Measurements from ENCODE around the gene LRRN3.
A peak's percentile ranks its signal among the peaks of the same experiment; 100 is the strongest.

Gene LRRN3

DNA sequence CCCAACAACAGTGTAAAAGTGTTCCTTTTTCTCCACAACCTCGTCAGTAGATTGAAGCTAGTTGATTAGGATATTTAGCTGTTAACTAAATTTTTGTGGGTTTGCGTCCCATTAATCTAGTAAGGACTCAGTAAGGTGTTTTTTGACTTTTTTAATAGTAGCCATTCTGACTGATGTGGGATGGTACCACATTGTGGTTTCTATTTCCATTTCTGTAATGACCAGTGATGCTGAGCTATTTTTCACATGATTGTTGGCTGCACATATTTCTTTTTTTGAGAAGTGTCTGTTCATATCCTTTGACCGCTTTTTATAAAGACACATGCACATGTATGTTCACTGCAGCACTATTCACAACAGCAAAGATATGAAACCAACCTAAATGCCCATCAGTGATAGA lies 5.6 kb upstream of the LRRN3 start:
- Histone ChIP-seq H3K27ac (ENCODE audit: low read length) (no peak overlapping the region), H3K36me3 (replicated peaks; ENCODE audit: low read depth, low read length) (no peaks in the 10 kb centered on the region), H4K20me1 (ENCODE audit: insufficient read depth, low read length) (peaks cover 12% of the 10 kb centered on the region; the same call in 1 of the 2 replicates), H3K4me3 (ENCODE audit: low read length) (no peak overlapping the region), H3K4me1 (ENCODE audit: low read length) (peaks cover 34% of the 10 kb centered on the region), H2AFZ (ENCODE audit: low read depth, low read length) (no peak overlapping the region), H3K27me3 (ENCODE audit: low read depth, low read length) (peaks cover 27% of the 10 kb centered on the region), H3K9ac (ENCODE audit: low read length) (no peak overlapping the region), H3K79me2 (ENCODE audit: low read length) (no peaks in the 10 kb centered on the region), H3K9me3 (ENCODE audit: insufficient read depth, low read length) (no peaks in the 10 kb centered on the region), H3K4me2 (ENCODE audit: low read length) (no peak overlapping the region)
- TF ChIP-seq, protein P1, sequence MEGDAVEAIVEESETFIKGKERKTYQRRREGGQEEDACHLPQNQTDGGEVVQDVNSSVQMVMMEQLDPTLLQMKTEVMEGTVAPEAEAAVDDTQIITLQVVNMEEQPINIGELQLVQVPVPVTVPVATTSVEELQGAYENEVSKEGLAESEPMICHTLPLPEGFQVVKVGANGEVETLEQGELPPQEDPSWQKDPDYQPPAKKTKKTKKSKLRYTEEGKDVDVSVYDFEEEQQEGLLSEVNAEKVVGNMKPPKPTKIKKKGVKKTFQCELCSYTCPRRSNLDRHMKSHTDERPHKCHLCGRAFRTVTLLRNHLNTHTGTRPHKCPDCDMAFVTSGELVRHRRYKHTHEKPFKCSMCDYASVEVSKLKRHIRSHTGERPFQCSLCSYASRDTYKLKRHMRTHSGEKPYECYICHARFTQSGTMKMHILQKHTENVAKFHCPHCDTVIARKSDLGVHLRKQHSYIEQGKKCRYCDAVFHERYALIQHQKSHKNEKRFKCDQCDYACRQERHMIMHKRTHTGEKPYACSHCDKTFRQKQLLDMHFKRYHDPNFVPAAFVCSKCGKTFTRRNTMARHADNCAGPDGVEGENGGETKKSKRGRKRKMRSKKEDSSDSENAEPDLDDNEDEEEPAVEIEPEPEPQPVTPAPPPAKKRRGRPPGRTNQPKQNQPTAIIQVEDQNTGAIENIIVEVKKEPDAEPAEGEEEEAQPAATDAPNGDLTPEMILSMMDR (IDR thresholded peaks at IDR 0.05; ENCODE audit: low read depth, low read length) = no peak
- no peak for TF ChIP-seq EZH2phosphoT487 (IDR thresholded peaks at IDR 0.05; ENCODE audit: low read depth)

DNA sequence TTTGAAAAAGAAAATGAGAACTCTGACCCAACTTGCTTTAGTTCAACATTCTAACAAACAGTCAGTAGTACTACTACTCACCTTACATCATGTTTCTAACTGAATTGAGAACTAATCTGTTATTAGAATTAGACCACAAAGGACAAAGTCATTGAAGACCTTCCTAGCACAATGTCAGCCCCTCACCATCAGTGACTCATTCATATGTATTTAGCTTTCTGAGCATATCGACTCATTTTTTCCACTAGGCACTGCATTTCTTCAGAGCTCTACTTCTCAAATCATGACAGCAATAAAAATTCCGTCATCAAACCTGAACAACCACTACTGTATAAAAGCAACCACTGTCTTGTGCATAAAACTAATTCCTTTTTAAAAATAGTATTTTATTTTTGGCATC lies 4.4 kb upstream of the LRRN3 start:
- no peak overlapping the region for H2AFZ ChIP-seq (ENCODE audit: low read depth, low read length)
- peaks cover 12% of the 10 kb centered on the region; the same call in 1 of the 2 replicates for H4K20me1 ChIP-seq (ENCODE audit: insufficient read depth, low read length)
- peaks cover 30% of the 10 kb centered on the region for H3K27me3 ChIP-seq (ENCODE audit: low read depth, low read length)
- TF ChIP-seq, protein P1 (IDR thresholded peaks at IDR 0.05; ENCODE audit: low read depth, low read length) = no peak
- TF ChIP-seq EZH2phosphoT487 (IDR thresholded peaks at IDR 0.05; ENCODE audit: low read depth) = no peak
- peaks cover 25% of the 10 kb centered on the region for H3K4me1 ChIP-seq (ENCODE audit: low read length)
- H3K4me2 ChIP-seq (ENCODE audit: low read length) = no peak overlapping the region
- H3K36me3 ChIP-seq (replicated peaks; ENCODE audit: low read depth, low read length) = no peaks in the 10 kb centered on the region
- no peak overlapping the region for H3K27ac ChIP-seq (ENCODE audit: low read length)
- H3K9me3 ChIP-seq (ENCODE audit: insufficient read depth, low read length) = no peaks in the 10 kb centered on the region
- no peak overlapping the region for H3K4me3 ChIP-seq (ENCODE audit: low read length)
- no peaks in the 10 kb centered on the region for H3K79me2 ChIP-seq (ENCODE audit: low read length)
- H3K9ac ChIP-seq (ENCODE audit: low read length) = no peak overlapping the region

DNA sequence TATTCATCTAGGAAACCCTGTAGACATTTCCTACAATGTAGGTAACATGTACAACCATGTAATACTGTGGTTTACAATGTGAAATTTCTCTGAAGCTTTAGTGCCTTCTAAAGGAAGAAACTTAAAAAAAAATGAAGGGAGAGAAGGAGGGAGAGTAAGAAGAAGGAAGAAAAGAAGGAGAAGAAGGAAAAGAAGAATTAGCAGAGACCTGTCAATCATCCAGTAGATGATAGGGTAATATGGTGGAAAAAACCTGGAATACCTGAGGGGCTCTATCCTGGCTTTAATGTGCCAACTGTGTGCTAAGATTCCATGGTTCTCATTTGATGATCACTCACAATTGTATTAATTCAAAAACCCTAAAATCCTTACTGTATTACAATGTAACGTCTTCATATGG lies 2.6 kb upstream of the LRRN3 start:
- no peak overlapping the region for H3K9ac ChIP-seq (ENCODE audit: low read length)
- no peaks in the 10 kb centered on the region for H3K79me2 ChIP-seq (ENCODE audit: low read length)
- H3K27ac ChIP-seq (ENCODE audit: low read length) = no peak overlapping the region
- no peak for TF ChIP-seq EZH2phosphoT487 (IDR thresholded peaks at IDR 0.05; ENCODE audit: low read depth)
- TF ChIP-seq, protein P1 (IDR thresholded peaks at IDR 0.05; ENCODE audit: low read depth, low read length) = no peak
- H3K9me3 ChIP-seq (ENCODE audit: insufficient read depth, low read length) = no peaks in the 10 kb centered on the region
- no peak overlapping the region for H3K4me2 ChIP-seq (ENCODE audit: low read length)
- no peak overlapping the region for H3K4me3 ChIP-seq (ENCODE audit: low read length)
- peaks cover 26% of the 10 kb centered on the region; the same call in 1 of the 2 replicates for H3K27me3 ChIP-seq (ENCODE audit: low read depth, low read length)
- no peak overlapping the region for H2AFZ ChIP-seq (ENCODE audit: low read depth, low read length)
- H3K36me3 ChIP-seq (replicated peaks; ENCODE audit: low read depth, low read length) = no peaks in the 10 kb centered on the region
- H4K20me1 ChIP-seq (ENCODE audit: insufficient read depth, low read length) = peaks cover 4% of the 10 kb centered on the region; the same call in 1 of the 2 replicates
- peaks cover 12% of the 10 kb centered on the region for H3K4me1 ChIP-seq (ENCODE audit: low read length)

GRCh38 chr7:111089822-111090426 lies 1.0 kb upstream of the LRRN3 start:
- TF ChIP-seq, protein P1 (IDR thresholded peaks at IDR 0.05; ENCODE audit: low read depth, low read length) = peak; percentile 64
- TF ChIP-seq EZH2phosphoT487 (IDR thresholded peaks at IDR 0.05; ENCODE audit: low read depth) = no peak
- Histone ChIP-seq H3K4me1 (ENCODE audit: low read length) (no peaks in the 10 kb centered on the region), H3K36me3 (replicated peaks; ENCODE audit: low read depth, low read length) (no peaks in the 10 kb centered on the region), H3K27ac (ENCODE audit: low read length) (no peak overlapping the region), H3K9me3 (ENCODE audit: insufficient read depth, low read length) (no peaks in the 10 kb centered on the region), H3K4me2 (ENCODE audit: low read length) (no peak overlapping the region), H3K79me2 (ENCODE audit: low read length) (no peaks in the 10 kb centered on the region), H3K9ac (ENCODE audit: low read length) (no peak overlapping the region), H2AFZ (ENCODE audit: low read depth, low read length) (no peak overlapping the region), H3K27me3 (ENCODE audit: low read depth, low read length) (peaks cover 19% of the 10 kb centered on the region; the same call in 1 of the 2 replicates), H3K4me3 (ENCODE audit: low read length) (no peak overlapping the region), H4K20me1 (ENCODE audit: insufficient read depth, low read length) (no peaks in the 10 kb centered on the region)
